ENCODE measurements around the gene MARCHF11. TPM values are rescaled to one million over a fixed set of nuclear protein-coding genes. Genes with fewer than 3 reads are reported as not detected.

Gene MARCHF11
- total RNA-seq, 1 donor from 2014 or later, result not detected

DNA sequence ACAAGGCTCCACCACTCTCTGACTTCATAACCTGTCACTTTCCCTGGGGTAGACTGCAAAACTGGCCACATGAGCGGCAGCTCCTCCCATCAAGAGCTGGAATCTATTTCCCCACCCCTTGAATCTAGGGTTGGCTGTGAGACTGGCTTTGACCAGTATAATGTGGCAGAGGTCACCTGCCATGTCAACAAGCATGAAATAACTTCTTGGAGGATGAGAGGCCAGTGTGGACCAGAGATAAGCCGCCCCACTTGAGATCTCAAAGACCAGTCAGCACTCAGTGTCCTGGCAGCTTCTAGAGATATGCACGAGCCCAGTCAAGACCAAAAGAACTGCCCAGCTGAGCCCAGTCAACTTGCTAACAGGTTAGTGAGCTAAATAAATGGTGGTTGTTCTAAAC, 59.0 kb downstream of the MARCHF11 start:
- peaks cover 3% of the 10 kb centered on the region for H3K9me3 Mint-ChIP-seq
- no peaks in the 10 kb centered on the region for H3K4me1 Mint-ChIP-seq
- Histone ChIP-seq H3K4me2 (no peak overlapping the region), H3K27me3 (no peaks in the 10 kb centered on the region), H3K9me3 (ENCODE audit: low read depth) (no peaks in the 10 kb centered on the region), H3K4me1 (no peaks in the 10 kb centered on the region), H4K20me1 (ENCODE audit: low read depth) (no peaks in the 10 kb centered on the region), H3K79me2 (ENCODE audit: low read depth) (no peaks in the 10 kb centered on the region), H3K36me3 (no peaks in the 10 kb centered on the region), H3K4me3 (no peak overlapping the region), H3K9ac (no peak overlapping the region), H3F3A (ENCODE audit: low read depth) (no peaks in the 10 kb centered on the region), H3K27ac (no peak overlapping the region), H2AFZ (replicated peaks) (no peak overlapping the region)
- no peaks in the 10 kb centered on the region for H3K27me3 Mint-ChIP-seq (ENCODE audit: insufficient read depth, low read depth)
- no peak overlapping the region for H3K4me3 Mint-ChIP-seq
- no peaks in the 10 kb centered on the region for H3K36me3 Mint-ChIP-seq
- H3K27ac Mint-ChIP-seq, result no peak overlapping the region
- no peak for DNase-seq (ENCODE audit: low spot score)
- TF ChIP-seq EZH2 (IDR thresholded peaks at IDR 0.05), result no peak

DNA sequence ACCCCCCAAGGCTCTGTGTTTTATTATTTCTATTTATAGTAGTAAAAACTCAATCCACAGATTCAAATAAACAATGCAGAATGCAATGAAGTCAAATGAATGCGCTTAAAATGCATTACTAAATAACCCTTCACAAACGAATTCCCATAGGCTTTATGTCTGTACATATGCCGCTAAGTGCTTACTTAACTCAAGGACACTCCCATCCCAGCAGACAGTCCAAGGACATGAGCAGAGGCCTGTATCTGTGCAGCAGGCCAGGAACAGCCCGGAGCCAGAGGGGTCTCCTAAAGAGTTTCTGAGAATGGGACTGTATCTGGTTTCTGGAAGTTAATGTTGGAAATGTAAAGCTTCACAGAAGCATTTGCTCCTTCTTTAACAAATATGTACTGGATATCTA, 59.8 kb downstream of the MARCHF11 start:
- H3K4me3 Mint-ChIP-seq, result no peak overlapping the region
- H3K4me1 Mint-ChIP-seq, result no peaks in the 10 kb centered on the region
- no peak overlapping the region for H3K27ac Mint-ChIP-seq
- TF ChIP-seq EZH2 (IDR thresholded peaks at IDR 0.05) (no peak), EZH2phosphoT487 (IDR thresholded peaks at IDR 0.05) (no peak)
- TF ChIP-seq, protein P1, sequence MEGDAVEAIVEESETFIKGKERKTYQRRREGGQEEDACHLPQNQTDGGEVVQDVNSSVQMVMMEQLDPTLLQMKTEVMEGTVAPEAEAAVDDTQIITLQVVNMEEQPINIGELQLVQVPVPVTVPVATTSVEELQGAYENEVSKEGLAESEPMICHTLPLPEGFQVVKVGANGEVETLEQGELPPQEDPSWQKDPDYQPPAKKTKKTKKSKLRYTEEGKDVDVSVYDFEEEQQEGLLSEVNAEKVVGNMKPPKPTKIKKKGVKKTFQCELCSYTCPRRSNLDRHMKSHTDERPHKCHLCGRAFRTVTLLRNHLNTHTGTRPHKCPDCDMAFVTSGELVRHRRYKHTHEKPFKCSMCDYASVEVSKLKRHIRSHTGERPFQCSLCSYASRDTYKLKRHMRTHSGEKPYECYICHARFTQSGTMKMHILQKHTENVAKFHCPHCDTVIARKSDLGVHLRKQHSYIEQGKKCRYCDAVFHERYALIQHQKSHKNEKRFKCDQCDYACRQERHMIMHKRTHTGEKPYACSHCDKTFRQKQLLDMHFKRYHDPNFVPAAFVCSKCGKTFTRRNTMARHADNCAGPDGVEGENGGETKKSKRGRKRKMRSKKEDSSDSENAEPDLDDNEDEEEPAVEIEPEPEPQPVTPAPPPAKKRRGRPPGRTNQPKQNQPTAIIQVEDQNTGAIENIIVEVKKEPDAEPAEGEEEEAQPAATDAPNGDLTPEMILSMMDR (IDR thresholded peaks at IDR 0.05), result no peak
- peaks cover 3% of the 10 kb centered on the region for H3K9me3 Mint-ChIP-seq
- Histone ChIP-seq H3K4me2 (no peak overlapping the region), H3K9me3 (ENCODE audit: low read depth) (no peaks in the 10 kb centered on the region), H3K27me3 (no peaks in the 10 kb centered on the region), H2AFZ (replicated peaks) (no peak overlapping the region), H3F3A (ENCODE audit: low read depth) (no peaks in the 10 kb centered on the region), H4K20me1 (ENCODE audit: low read depth) (no peaks in the 10 kb centered on the region), H3K79me2 (ENCODE audit: low read depth) (no peaks in the 10 kb centered on the region), H3K36me3 (no peaks in the 10 kb centered on the region), H3K27ac (no peak overlapping the region), H3K4me3 (no peak overlapping the region), H3K4me1 (no peaks in the 10 kb centered on the region), H3K9ac (no peak overlapping the region)
- H3K27me3 Mint-ChIP-seq (ENCODE audit: insufficient read depth, low read depth), result no peaks in the 10 kb centered on the region
- DNase-seq (ENCODE audit: low spot score), result no peak
- H3K36me3 Mint-ChIP-seq, result no peaks in the 10 kb centered on the region

DNA sequence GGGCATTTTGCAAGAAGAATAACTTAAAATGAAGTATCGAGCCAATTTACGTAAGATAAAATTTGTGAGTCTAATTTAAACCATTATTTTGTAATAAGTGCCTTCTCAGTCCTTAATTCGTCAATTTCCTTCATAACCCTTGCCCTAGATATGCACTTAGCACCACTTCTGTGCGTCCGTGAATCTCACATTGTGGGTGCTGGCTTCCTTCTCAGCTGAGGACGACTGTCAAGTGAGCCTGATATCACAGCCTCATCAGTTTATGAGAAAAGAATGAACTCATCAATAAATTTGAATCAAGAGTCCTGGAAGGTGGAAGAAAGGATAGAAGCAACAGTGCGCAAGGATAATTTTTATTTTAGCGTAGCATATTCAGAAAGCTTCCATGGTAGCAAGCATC, 64.5 kb downstream of the MARCHF11 start:
- no peak overlapping the region for H3K4me3 Mint-ChIP-seq
- no peak for TF ChIP-seq EZH2phosphoT487 (IDR thresholded peaks at IDR 0.05)
- TF ChIP-seq EZH2 (IDR thresholded peaks at IDR 0.05), result no peak
- TF ChIP-seq, protein P1 (IDR thresholded peaks at IDR 0.05), result no peak
- peaks cover 2% of the 10 kb centered on the region for H3K9me3 Mint-ChIP-seq
- Histone ChIP-seq H3K9me3 (ENCODE audit: low read depth) (no peaks in the 10 kb centered on the region), H3F3A (ENCODE audit: low read depth) (no peaks in the 10 kb centered on the region), H3K4me3 (no peak overlapping the region), H3K4me2 (no peak overlapping the region), H3K79me2 (ENCODE audit: low read depth) (no peaks in the 10 kb centered on the region), H4K20me1 (ENCODE audit: low read depth) (no peaks in the 10 kb centered on the region), H3K36me3 (no peaks in the 10 kb centered on the region), H3K9ac (no peak overlapping the region), H2AFZ (replicated peaks) (no peak overlapping the region), H3K27me3 (no peaks in the 10 kb centered on the region), H3K4me1 (no peaks in the 10 kb centered on the region), H3K27ac (no peak overlapping the region)
- DNase-seq (ENCODE audit: low spot score), result no peak
- no peaks in the 10 kb centered on the region for H3K36me3 Mint-ChIP-seq
- no peak overlapping the region for H3K27ac Mint-ChIP-seq
- H3K27me3 Mint-ChIP-seq (ENCODE audit: insufficient read depth, low read depth), result peaks cover 5% of the 10 kb centered on the region
- H3K4me1 Mint-ChIP-seq, result no peaks in the 10 kb centered on the region

DNA sequence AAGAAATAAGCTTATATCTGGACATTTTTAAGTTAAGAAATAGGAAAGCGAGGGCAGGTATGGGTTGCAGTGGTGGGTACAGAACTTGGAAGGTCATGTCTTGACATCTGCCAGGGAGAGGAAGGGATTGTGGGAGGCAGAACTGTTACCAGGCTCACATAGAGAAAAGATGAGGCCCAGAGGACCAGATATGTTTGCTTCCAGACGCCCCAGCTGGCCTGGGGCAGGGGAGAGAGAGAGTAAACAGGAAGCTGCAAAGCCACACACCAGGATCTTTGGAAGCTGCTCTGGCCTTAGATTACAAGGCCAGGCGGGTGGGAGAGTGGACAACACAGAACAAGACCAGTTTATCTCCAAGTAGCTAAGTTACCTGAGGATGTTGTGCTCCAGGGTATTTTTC, 71.2 kb downstream of the MARCHF11 start:
- no peaks in the 10 kb centered on the region for H3K36me3 ChIP-seq
- no peaks in the 10 kb centered on the region for H3F3A ChIP-seq (ENCODE audit: low read depth)
- no peaks in the 10 kb centered on the region for H3K36me3 Mint-ChIP-seq
- no peaks in the 10 kb centered on the region for H3K9me3 ChIP-seq (ENCODE audit: low read depth)
- no peak overlapping the region for H3K4me2 ChIP-seq
- no peak overlapping the region for H2AFZ ChIP-seq (replicated peaks)
- H3K4me1 Mint-ChIP-seq, result no peaks in the 10 kb centered on the region
- no peak overlapping the region for H3K27ac ChIP-seq
- no peak overlapping the region for H3K4me3 ChIP-seq
- peaks cover 10% of the 10 kb centered on the region for H3K9me3 Mint-ChIP-seq
- no peak for DNase-seq (ENCODE audit: low spot score)
- H4K20me1 ChIP-seq (ENCODE audit: low read depth), result no peaks in the 10 kb centered on the region
- no peaks in the 10 kb centered on the region for H3K4me1 ChIP-seq
- no peak for TF ChIP-seq EZH2phosphoT487 (IDR thresholded peaks at IDR 0.05)
- TF ChIP-seq, protein P1 (IDR thresholded peaks at IDR 0.05), result no peak
- no peak for TF ChIP-seq EZH2 (IDR thresholded peaks at IDR 0.05)
- H3K9ac ChIP-seq, result no peak overlapping the region
- H3K79me2 ChIP-seq (ENCODE audit: low read depth), result no peaks in the 10 kb centered on the region
- H3K27me3 ChIP-seq, result no peaks in the 10 kb centered on the region
- no peak overlapping the region for H3K27ac Mint-ChIP-seq
- no peak overlapping the region for H3K4me3 Mint-ChIP-seq
- H3K27me3 Mint-ChIP-seq (ENCODE audit: insufficient read depth, low read depth), result peaks cover 4% of the 10 kb centered on the region

Data from neural progenitor cell (in vitro differentiated cells).